CD14-positive monocyte (primary cell): Measurements from ENCODE around the gene GLOD5. TPM values are rescaled to one million over a fixed set of nuclear protein-coding genes. Genes with fewer than 3 reads are reported as not detected.

ENCODE experiments used
- DNase-seq, 3 donors: peaks; one replicate each; pipeline ENCODE4 v3.0.0-alpha.2; 2011 to 2022
- H2AFZ ChIP-seq: 2 replicates; pipeline ENCODE4 v1.6.0; 2012; ENCODE audit warnings: mild to moderate bottlenecking, low read depth, low read length, inconsistent platforms; ENCODE audit not compliant: insufficient read depth, poor library complexity, severe bottlenecking
- H3K27ac ChIP-seq, 2 donors: 1 replicate in 1 of 2; 2 replicates in 1 of 2; pipeline ENCODE4 v1.5.1; 2012 to 2013; ENCODE audit warnings: low read length in 2 of 2, control low read depth in 1 of 2, inconsistent platforms in 1 of 2, low read depth in 1 of 2, mild to moderate bottlenecking in 1 of 2
- H3K27me3 ChIP-seq, 2 donors: one replicate each; pipeline versions ENCODE4 v1.6.0 to v1.6.1; 2011 to 2013; ENCODE audit warnings: low read length in 2 of 2; ENCODE audit not compliant: control insufficient read depth in 2 of 2, insufficient read depth in 2 of 2
- H3K36me3 ChIP-seq, 2 donors: replicated peaks in 1 of 2; 1 replicate in 1 of 2; 2 replicates in 1 of 2; pipeline versions ENCODE4 v1.5.1 to v1.6.1; 2012 to 2013; ENCODE audit warnings: low read length in 2 of 2, control low read depth in 1 of 2, inconsistent platforms in 1 of 2, mild to moderate bottlenecking in 1 of 2; ENCODE audit not compliant: insufficient read depth in 2 of 2, control insufficient read depth in 1 of 2
- H3K4me1 ChIP-seq, 2 donors: 1 replicate in 1 of 2; 2 replicates in 1 of 2; pipeline versions ENCODE4 v1.5.1 to v1.6.1; 2012 to 2013; ENCODE audit warnings: low read length in 2 of 2, control low read depth in 1 of 2, inconsistent platforms in 1 of 2, mild to moderate bottlenecking in 1 of 2, moderate library complexity in 1 of 2; ENCODE audit not compliant: insufficient read depth in 2 of 2, control insufficient read depth in 1 of 2
- H3K4me2 ChIP-seq: replicated peaks from 2 replicates; pipeline ENCODE3; 2012; ENCODE audit warnings: low read length, moderate library complexity, mild to moderate bottlenecking; ENCODE audit not compliant: poor library complexity, severe bottlenecking; ENCODE audit errors: extremely low read depth
- H3K4me3 ChIP-seq, 3 experiments: fragments of 200-600 bp in 1 of 3; sonication (generic) in 1 of 3; replicated peaks in 1 of 3; 1 replicate in 2 of 3; 2 replicates in 1 of 3; pipeline ENCODE4 v1.5.1; 2011 to 2013; ENCODE audit warnings: low read length in 3 of 3, mild to moderate bottlenecking in 3 of 3, control low read depth in 2 of 3, low read depth in 2 of 3, inconsistent platforms in 1 of 3, moderate library complexity in 1 of 3
- H3K79me2 ChIP-seq: 2 replicates; pipeline ENCODE4 v1.6.0; 2012; ENCODE audit warnings: mild to moderate bottlenecking, control low read depth, inconsistent platforms, low read length, moderate library complexity; ENCODE audit not compliant: insufficient read depth
- H3K9ac ChIP-seq: 2 replicates; pipeline ENCODE4 v1.6.0; 2017; ENCODE audit warnings: low read length, mild to moderate bottlenecking; ENCODE audit not compliant: insufficient read depth, poor library complexity, severe bottlenecking
- H3K9me3 ChIP-seq, 2 donors: replicated peaks in 1 of 2; 1 replicate in 1 of 2; 2 replicates in 1 of 2; pipeline versions ENCODE4 v1.5.1 to v1.6.1; 2012 to 2013; ENCODE audit warnings: low read length in 2 of 2, control low read depth in 1 of 2; ENCODE audit not compliant: control insufficient read depth in 1 of 2, insufficient read depth in 1 of 2
- H4K20me1 ChIP-seq: 2 replicates; pipeline ENCODE4 v1.6.0; 2012; ENCODE audit warnings: mild to moderate bottlenecking, low read length, control low read depth, moderate library complexity; ENCODE audit not compliant: insufficient read depth
- H3K27ac Mint-ChIP-seq, 7 donors: one replicate each; pipeline ENCODE4 v1.8.0; 2020; ENCODE audit warnings: mild to moderate bottlenecking in 7 of 7, mixed read lengths in 7 of 7, moderate library complexity in 6 of 7, inconsistent platforms in 2 of 7
- H3K27me3 Mint-ChIP-seq, 3 donors: one replicate each; pipeline ENCODE4 v1.8.0; 2021 to 2022; ENCODE audit warnings: low read depth in 3 of 3, mild to moderate bottlenecking in 3 of 3, mixed read lengths in 3 of 3, moderate library complexity in 3 of 3, inconsistent platforms in 1 of 3
- H3K36me3 Mint-ChIP-seq, 2 donors: one replicate each; pipeline ENCODE4 v1.8.0; 2020; ENCODE audit warnings: mixed read lengths in 2 of 2, inconsistent platforms in 1 of 2, mild to moderate bottlenecking in 1 of 2
- H3K4me1 Mint-ChIP-seq: one replicate; pipeline ENCODE4 v1.8.0; 2020; ENCODE audit warnings: mild to moderate bottlenecking, mixed read lengths
- H3K4me3 Mint-ChIP-seq, 2 donors: one replicate each; pipeline ENCODE4 v1.8.0; 2020; ENCODE audit warnings: mild to moderate bottlenecking in 2 of 2, mixed read lengths in 2 of 2, moderate library complexity in 1 of 2
- H3K9me3 Mint-ChIP-seq, 7 donors: one replicate each; pipeline ENCODE4 v1.8.0; 2020 to 2022; ENCODE audit warnings: mixed read lengths in 7 of 7, mild to moderate bottlenecking in 6 of 7, moderate library complexity in 6 of 7, inconsistent platforms in 2 of 7
- CTCF ChIP-seq: fragments of 200-600 bp; IDR thresholded peaks from one replicate; pipeline ENCODE4 v1.8.0; 2022; ENCODE audit warnings: antibody characterized with exemption, mild to moderate bottlenecking
- WGBS: methylation state at CpG from one replicate; pipeline ENCODE4 v1.1.5; 2013; ENCODE audit warnings: missing lambda C conversion rate; ENCODE audit not compliant: insufficient coverage; 5-methylcytosine and 5-hydroxymethylcytosine counted together
- intact Hi-C, 2 donors: fragments of 100-400 bp; cut with micrococcal nuclease; formaldehyde crosslinking; loops; one replicate each; pipeline versions ENCODE4 v1.15.0 to v1.15.1; 2023
- polyA plus RNA-seq, 3 donors: library from polyadenylated mRNA; depleted of rRNA in 1 of 3; unstranded in 2 of 3; stranded (reverse) in 1 of 3; fragments of 300-500 nt in 2 of 3; fragments of >200 nt in 1 of 3; fragmentation: Illumina TruSeq in 2 of 3; gene quantifications; 1 replicate in 2 of 3; 2 replicates in 1 of 3; pipeline ENCODE4 v1.2.3, GENCODE V29; 2012 to 2021

GLOD5 gene
- polyA plus RNA-seq, 3 donors, result not detected

GRCh38 chrX:48754238-48754637, 7.3 kb upstream of the GLOD5 start:
- Histone ChIP-seq H2AFZ (no peak overlapping the region), H3K36me3 (no peaks in the 10 kb centered on the region), H3K79me2 (no peaks in the 10 kb centered on the region), H3K4me2 (no peak overlapping the region), H3K27ac (no peak overlapping the region), H3K9me3 (no peaks in the 10 kb centered on the region), H3K4me3 (no peak overlapping the region), H3K27me3 (no peaks in the 10 kb centered on the region), H4K20me1 (no peaks in the 10 kb centered on the region), H3K9ac (no peak overlapping the region), H3K4me1 (peaks cover 13 to 20% of the 10 kb centered on the region in 2 donors)
- peaks cover 0 to 7% (median 0%) of the 10 kb centered on the region in 7 donors for H3K9me3 Mint-ChIP-seq
- H3K4me1 Mint-ChIP-seq, result peaks cover 22% of the 10 kb centered on the region
- H3K36me3 Mint-ChIP-seq, result no peaks in the 10 kb centered on the region
- H3K4me3 Mint-ChIP-seq, result no peak overlapping the region
- 74% methylated on average over 4 of the region's 8 CpGs for WGBS
- H3K27ac Mint-ChIP-seq, result no peak overlapping the region
- no peak for DNase-seq
- intact Hi-C loops, result no loop called here
- peaks cover 0 to 7% (median 0%) of the 10 kb centered on the region in 3 donors for H3K27me3 Mint-ChIP-seq
- TF ChIP-seq CTCF, result no peak

- Mint-ChIP-seq H3K36me3 (no peaks in the 10 kb centered on the region), H3K27me3 (peaks cover 0 to 4% (median 1%) of the 10 kb centered on the region in 3 donors), H3K9me3 (peaks cover 0 to 8% (median 0%) of the 10 kb centered on the region in 7 donors), H3K4me3 (no peak overlapping the region), H3K4me1 (no peaks in the 10 kb centered on the region), H3K27ac (no peak overlapping the region)
- H3K79me2 ChIP-seq, result no peaks in the 10 kb centered on the region
- H3K4me3 ChIP-seq, result no peak overlapping the region
- H3K27ac ChIP-seq, result no peak overlapping the region
- no peaks in the 10 kb centered on the region for H4K20me1 ChIP-seq
- H3K4me1 ChIP-seq, result no peaks in the 10 kb centered on the region
- no peaks in the 10 kb centered on the region for H3K27me3 ChIP-seq
- intact Hi-C loops, result no loop called here
- no peak for TF ChIP-seq CTCF
- no peak for DNase-seq
- H3K4me2 ChIP-seq, result no peak overlapping the region
- no peak overlapping the region for H2AFZ ChIP-seq
- no CpG with 5 or more reads among the region's 6 CpGs for WGBS
- H3K9me3 ChIP-seq, result no peaks in the 10 kb centered on the region
- no peak overlapping the region for H3K9ac ChIP-seq
- H3K36me3 ChIP-seq, result no peaks in the 10 kb centered on the region
Observed at GRCh38 chrX:48769230-48769629, 7.7 kb downstream of the GLOD5 start.
